Colonic mucosa (tissue), 4 donors: ENCODE results near the gene XIAP. TPM values are rescaled to one million over a fixed set of nuclear protein-coding genes. Genes with fewer than 3 reads are reported as not detected.
"Not testable (repeated sequence)": the region's sequence is repeated elsewhere in the genome, so short reads cannot be mapped to it uniquely, and the experiment has no call there.

Experiments used
- DNase-seq: peaks from one replicate; pipeline ENCODE4 v3.0.0-alpha.2; 2020
- H3K27ac ChIP-seq: fragments of 200-600 bp; one replicate; pipeline ENCODE4 v1.8.0; 2021
- H3K27me3 ChIP-seq: fragments of 200-600 bp; one replicate; pipeline ENCODE4 v1.8.0; 2021
- H3K36me3 ChIP-seq: fragments of 200-600 bp; one replicate; pipeline ENCODE4 v1.8.0; 2021
- H3K4me1 ChIP-seq: fragments of 200-600 bp; one replicate; pipeline ENCODE4 v1.8.0; 2021; ENCODE audit warnings: mild to moderate bottlenecking
- H3K4me3 ChIP-seq: fragments of 200-600 bp; one replicate; pipeline ENCODE4 v1.8.0; 2021
- H3K9ac ChIP-seq, 2 donors: one replicate each; pipeline ENCODE4 v1.7.0; 2013; ENCODE audit warnings: control low read depth in 2 of 2, low read depth in 2 of 2, low read length in 2 of 2
- H3K9me3 ChIP-seq: fragments of 200-600 bp; one replicate; pipeline ENCODE4 v1.8.0; 2021
- intact Hi-C: fragments of 100-400 bp; cut with DNase I; formaldehyde crosslinking; loops from one replicate; pipeline ENCODE4 v1.14.1; 2022
- total RNA-seq, 2 donors: library from RNA; stranded (reverse); fragmentation: NEBNext Ultra II Directional in 1 of 2; extraction: Animal tissue kit (Norgen Biotek cat#: 25700) in 1 of 2; gene quantifications; one replicate each; pipeline ENCODE4 v1.2.1, GENCODE V29; 2021
- TF ChIP-seq, protein P1 (sequence below): fragments of 200-600 bp; IDR thresholded peaks from one replicate; pipeline ENCODE4 v1.8.0; 2022; ENCODE audit warnings: antibody characterized with exemption, mild to moderate bottlenecking
- donor health status: healthy.
- donor health status: DM: no; HTN: no; CAD: no.
- donor health status: DM: no; HTN: no; CAD: no.

The XIAP gene
- total RNA-seq, 2 donors from 2014 or later = 54.9 to 73.2 TPM

DNA sequence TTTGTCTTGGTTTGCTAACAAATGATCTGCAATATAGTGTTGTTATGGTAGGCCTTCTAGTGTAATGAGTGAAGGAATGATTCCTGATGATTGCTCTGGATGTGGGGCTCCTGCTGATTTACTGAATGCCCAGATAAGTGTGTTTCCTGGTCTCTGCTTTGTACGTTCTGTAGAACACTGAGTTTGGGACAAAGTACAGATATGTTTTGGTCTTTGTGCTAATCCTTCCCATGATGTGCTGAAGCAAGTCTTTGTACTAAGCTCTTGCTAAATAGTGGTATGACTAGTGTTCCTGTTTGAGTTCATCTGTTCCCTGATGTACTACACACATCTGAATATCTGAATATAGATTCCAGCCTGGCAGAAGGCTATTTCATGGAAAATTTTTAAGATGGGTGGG lies 36.9 kb upstream of the XIAP start:
- H3K27ac ChIP-seq = peak overlapping the region; percentile 36
- no peaks in the 10 kb centered on the region for H3K27me3 ChIP-seq
- no peaks in the 10 kb centered on the region for H3K36me3 ChIP-seq
- no peak overlapping the region for H3K4me3 ChIP-seq
- no peaks in the 10 kb centered on the region for H3K4me1 ChIP-seq
- TF ChIP-seq, protein P1, sequence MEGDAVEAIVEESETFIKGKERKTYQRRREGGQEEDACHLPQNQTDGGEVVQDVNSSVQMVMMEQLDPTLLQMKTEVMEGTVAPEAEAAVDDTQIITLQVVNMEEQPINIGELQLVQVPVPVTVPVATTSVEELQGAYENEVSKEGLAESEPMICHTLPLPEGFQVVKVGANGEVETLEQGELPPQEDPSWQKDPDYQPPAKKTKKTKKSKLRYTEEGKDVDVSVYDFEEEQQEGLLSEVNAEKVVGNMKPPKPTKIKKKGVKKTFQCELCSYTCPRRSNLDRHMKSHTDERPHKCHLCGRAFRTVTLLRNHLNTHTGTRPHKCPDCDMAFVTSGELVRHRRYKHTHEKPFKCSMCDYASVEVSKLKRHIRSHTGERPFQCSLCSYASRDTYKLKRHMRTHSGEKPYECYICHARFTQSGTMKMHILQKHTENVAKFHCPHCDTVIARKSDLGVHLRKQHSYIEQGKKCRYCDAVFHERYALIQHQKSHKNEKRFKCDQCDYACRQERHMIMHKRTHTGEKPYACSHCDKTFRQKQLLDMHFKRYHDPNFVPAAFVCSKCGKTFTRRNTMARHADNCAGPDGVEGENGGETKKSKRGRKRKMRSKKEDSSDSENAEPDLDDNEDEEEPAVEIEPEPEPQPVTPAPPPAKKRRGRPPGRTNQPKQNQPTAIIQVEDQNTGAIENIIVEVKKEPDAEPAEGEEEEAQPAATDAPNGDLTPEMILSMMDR = no peak
- H3K9ac ChIP-seq = no peak overlapping the region
- intact Hi-C loops = no loop called here
- DNase-seq = no peak
- no peaks in the 10 kb centered on the region for H3K9me3 ChIP-seq

DNA sequence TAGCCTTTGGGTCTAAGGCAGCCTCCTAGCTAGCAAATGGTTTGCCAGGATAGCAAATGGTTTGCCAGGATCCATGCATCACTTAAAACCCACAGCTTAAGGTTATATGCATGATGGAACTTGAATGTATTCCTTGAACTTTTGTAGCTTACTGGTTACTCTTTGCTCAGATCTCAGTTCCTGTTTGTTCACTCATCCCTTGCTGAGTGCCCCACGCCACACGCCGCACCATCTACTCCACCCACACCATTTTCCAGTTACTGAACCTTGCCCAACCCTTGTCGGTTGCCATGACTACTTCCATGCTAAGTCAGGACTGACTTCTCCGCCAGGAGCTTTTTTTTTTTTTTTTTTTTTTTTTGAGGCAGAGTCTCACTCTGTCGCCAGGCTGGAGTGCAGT lies 29.5 kb upstream of the XIAP start:
- H3K4me3 ChIP-seq = no peak overlapping the region
- H3K27me3 ChIP-seq = no peaks in the 10 kb centered on the region
- H3K4me1 ChIP-seq = no peaks in the 10 kb centered on the region
- no peaks in the 10 kb centered on the region for H3K36me3 ChIP-seq
- DNase-seq = peak; percentile 80
- no peak overlapping the region for H3K9ac ChIP-seq
- peak overlapping the region; percentile 65 for H3K27ac ChIP-seq
- TF ChIP-seq, protein P1 = no peak
- intact Hi-C loops = no loop called here
- H3K9me3 ChIP-seq = no peaks in the 10 kb centered on the region

GRCh38 chrX:123833387-123833786 lies 26.5 kb upstream of the XIAP start:
- Histone ChIP-seq H3K36me3 (no peaks in the 10 kb centered on the region), H3K9me3 (no peaks in the 10 kb centered on the region), H3K9ac (no peak overlapping the region), H3K4me3 (no peak overlapping the region), H3K27me3 (no peaks in the 10 kb centered on the region), H3K4me1 (no peaks in the 10 kb centered on the region), H3K27ac (no peak overlapping the region)
- TF ChIP-seq, protein P1 = peak; percentile 70
- intact Hi-C loops = no loop called here
- DNase-seq = peak; percentile 83

DNA sequence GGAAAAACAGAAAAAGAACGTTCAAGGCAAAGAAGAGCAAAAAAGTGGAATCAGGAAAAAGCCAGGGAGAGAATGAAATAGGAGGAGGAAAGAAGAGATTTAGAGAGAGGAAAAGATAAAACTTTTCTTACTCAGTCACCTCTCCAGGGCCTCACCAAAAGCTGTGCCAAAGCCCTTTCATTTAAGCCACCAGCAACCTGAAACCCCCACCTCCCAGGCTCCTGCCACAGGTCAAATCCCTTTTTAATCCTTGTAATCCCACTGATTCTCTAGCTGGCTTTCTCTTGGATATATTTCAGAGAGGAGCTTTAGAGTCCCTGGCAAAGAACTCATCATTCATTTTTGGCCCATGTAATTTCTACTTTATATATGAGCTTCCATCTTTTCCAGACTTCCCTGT lies 25.7 kb upstream of the XIAP start:
- intact Hi-C loops = no loop called here
- H3K9me3 ChIP-seq = no peaks in the 10 kb centered on the region
- no peaks in the 10 kb centered on the region for H3K36me3 ChIP-seq

GRCh38 chrX:123835661-123836371 lies 24.0 kb upstream of the XIAP start:
- no peak overlapping the region for H3K9ac ChIP-seq
- no peaks in the 10 kb centered on the region for H3K9me3 ChIP-seq
- H3K27me3 ChIP-seq = no peaks in the 10 kb centered on the region
- DNase-seq = peak; percentile 29
- H3K4me1 ChIP-seq = no peaks in the 10 kb centered on the region
- intact Hi-C loops = no loop called here
- TF ChIP-seq, protein P1 = no peak
- no peak overlapping the region for H3K27ac ChIP-seq
- no peaks in the 10 kb centered on the region for H3K36me3 ChIP-seq
- no peak overlapping the region for H3K4me3 ChIP-seq

More for the DNA sequence above, 25.7 kb upstream of the XIAP start:
- DNase-seq = no peak
- H3K9ac ChIP-seq = no peak overlapping the region
- no peak overlapping the region for H3K27ac ChIP-seq
- H3K27me3 ChIP-seq = no peaks in the 10 kb centered on the region
- no peak overlapping the region for H3K4me3 ChIP-seq
- H3K4me1 ChIP-seq = no peaks in the 10 kb centered on the region
- TF ChIP-seq, protein P1 = no peak

DNA sequence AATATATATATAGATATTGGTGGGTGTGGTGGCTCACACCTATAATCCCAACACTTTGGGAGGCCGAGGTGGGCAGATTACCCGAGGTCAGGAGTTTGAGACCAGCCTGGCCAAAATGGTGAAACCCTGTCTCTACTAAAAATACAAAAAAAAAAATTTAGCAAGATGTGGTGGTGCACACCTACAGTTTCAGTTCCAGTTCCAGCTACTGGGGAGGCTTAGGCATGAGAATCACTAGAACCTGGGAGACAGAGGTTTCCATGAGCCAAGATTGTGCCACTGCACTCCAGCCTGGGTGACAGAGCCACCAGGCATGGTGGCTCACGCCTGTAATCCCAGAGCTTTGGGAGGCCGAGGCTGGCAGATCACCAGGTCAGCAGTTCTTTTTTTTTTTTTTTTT lies 14.7 kb upstream of the XIAP start:
- intact Hi-C loops, H3K9ac ChIP-seq, H3K4me3 ChIP-seq, H3K27me3 ChIP-seq, H3K4me1 ChIP-seq, H3K27ac ChIP-seq, H3K9me3 ChIP-seq, H3K36me3 ChIP-seq, DNase-seq: not testable (repeated sequence)
